ENCODE data around the gene KCNQ1.

The KCNQ1 gene

DNA sequence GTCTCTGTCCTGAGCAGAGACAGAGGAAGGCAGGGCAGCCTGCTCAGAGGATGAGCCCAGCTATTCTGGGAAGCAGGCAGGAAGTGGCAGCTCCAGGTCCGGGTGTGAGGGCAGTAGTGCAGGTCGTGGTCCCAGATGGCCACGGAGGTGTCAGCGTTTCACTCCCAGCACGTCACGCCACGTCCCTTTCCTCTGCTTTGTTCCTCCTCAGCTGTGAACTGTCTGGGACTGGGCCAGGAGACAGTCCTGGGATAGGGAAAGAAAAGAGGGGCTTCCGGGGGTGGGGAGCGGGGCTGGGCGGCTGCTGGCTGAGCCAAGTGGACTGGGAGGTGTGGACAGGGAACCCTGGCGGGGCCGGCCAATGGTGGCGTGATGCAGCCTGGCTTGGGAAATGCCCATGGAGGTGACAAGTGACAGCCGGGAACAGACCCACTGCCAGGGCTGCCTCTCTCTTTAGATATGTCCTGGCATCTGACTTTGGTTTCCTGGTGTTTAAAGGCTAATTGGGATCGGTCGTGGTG, 64.7 kb downstream of the KCNQ1 start:
- DNase-seq (ENCODE audit: low read depth in 2 of 3, low spot score in 1 of 3) = no peak

GRCh38 chr11:2510626-2511402, 66.0 kb downstream of the KCNQ1 start:
- no peak for DNase-seq (ENCODE audit: low read depth in 2 of 3, low spot score in 1 of 3)

GRCh38 chr11:2511421-2512369, 66.9 kb downstream of the KCNQ1 start:
- DNase-seq (ENCODE audit: low read depth in 2 of 3, low spot score in 1 of 3) = no peak

DNA sequence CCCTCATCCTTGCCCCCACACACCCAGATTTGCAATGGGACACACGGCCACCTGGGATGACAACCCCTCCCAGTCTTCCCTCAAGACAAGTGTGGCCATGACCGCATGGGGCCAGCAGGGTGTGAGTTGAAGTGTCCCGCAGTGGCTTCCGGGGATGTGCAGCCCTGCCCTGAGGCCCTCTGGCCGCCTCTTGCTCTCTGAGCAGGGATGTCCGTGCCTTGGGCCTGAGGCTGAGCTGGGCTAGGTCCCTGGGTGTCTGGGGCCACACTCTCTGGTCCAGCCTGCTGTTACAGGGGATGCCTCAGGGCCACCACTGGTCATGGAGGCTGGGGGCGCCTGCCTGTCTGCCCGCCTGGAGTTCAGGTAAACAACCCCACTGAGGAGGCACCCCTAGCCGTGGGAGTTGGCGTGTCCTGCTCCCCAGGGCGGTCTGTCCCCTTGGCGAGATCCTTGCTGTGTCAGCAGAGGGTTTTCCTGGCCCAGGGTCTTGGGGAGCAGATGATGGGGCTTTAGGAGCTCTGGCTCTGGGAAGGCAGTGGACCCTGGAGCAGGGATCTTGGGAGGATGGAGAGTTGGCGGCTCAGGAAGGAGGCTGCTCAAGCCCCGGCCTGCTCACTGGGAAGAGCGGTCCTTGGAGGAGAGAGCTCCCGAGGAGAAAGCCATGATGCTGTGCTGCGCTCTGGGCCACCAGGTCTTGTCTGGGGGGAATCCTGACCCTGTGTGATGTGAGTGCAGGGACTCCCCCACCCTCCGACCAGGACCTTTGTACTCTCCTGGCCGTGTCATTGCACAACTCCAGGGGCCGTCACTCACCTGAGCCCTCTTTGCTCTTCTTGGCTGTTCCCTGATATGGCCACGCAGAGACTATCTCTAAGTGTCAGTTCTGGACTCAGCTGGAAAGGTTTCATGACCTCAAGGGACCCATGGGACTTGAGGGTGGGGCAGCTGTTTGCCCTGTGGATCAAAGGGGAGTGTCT, 67.9 kb downstream of the KCNQ1 start:
- DNase-seq (ENCODE audit: low read depth in 2 of 3, low spot score in 1 of 3) = no peak

GRCh38 chr11:2513441-2513840, 68.6 kb downstream of the KCNQ1 start:
- no peak for DNase-seq (ENCODE audit: low read depth in 2 of 3, low spot score in 1 of 3)

DNA sequence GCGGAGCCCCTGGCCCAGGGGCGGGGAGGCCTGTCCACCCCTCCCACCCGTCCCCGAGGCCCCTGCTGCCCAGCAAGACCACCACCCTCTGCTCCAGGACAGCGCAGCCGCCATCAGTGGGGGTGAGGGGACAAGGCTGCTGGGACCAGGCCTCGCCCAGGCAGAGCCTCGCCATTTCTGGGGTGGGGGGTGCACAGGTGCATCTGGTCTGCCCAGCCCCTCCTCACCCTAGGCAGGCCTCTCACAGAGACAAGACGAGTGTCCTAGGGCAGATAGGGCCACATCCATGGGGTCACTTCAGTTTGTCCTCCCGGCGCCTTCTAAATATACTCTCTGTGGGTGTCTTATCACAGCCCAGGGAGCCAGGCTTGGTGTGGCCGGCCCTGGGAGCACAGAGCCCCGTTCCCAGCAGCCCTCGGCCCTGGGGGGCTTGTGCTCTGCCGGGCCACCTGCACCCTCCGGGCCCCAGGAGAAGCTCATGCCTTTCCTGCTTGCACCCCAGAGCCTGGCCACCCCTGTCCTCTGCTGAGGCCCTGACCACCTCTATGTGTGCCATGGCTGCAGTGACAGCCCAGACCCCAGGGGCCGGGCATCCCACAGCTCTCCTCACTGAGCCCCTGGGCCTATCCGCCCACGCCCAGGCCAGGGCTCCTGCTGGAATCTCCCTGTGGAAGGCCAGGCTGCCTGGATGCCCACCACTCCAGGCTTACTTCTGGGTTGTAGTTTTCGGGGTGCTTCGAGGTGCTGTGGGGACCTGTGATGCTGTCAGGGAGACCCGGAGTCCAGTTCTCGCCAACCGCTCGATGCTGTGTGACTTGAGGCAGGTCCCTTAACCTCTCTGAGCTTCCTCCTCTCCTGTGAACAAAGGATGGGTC, 70.8 kb downstream of the KCNQ1 start:
- no peak for DNase-seq (ENCODE audit: low read depth in 2 of 3, low spot score in 1 of 3)

DNA sequence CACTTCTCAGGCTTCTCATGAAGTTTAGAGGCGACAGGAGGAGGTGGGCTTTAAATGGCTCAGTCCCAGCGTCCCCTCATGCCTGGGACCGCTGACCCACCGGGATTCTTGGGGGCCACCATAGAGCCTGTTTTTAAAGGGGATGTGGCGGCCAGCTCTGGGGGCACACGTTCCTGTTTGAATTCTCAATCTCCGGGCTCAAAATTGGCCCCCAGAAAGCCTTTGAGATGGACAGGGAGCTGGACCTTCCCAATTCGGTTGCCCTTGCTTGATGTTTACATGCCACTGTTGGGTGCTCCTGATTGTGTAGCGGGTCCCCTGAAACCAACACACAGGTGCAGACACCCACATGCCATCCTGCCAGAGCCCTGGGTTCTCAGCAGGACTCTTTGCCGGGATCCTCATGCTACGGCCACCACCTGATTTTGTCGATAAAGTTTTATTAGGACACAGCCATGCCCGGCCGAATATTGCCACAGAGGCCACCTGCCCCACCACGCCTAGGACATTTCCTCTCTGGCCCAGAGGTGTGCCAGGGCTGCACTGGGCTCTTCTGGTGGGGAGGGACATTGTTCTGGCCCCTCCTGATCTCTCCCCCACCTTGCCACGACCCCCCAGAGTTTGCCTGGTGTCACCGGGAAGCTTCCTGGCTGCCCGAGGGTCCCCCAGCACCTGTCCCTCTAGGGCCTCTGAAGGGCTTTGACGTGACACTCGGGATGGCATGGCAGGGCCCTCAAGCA, 71.6 kb downstream of the KCNQ1 start:
- DNase-seq (ENCODE audit: low read depth in 2 of 3, low spot score in 1 of 3) = no peak

- no peak for DNase-seq (ENCODE audit: low read depth in 2 of 3, low spot score in 1 of 3)
Observed at GRCh38 chr11:2517016-2517385, 72.2 kb downstream of the KCNQ1 start.

GRCh38 chr11:2517386-2518064, 72.7 kb downstream of the KCNQ1 start:
- no peak for DNase-seq (ENCODE audit: low read depth in 2 of 3, low spot score in 1 of 3)

- no peak for DNase-seq (ENCODE audit: low read depth in 2 of 3, low spot score in 1 of 3)
Observed at GRCh38 chr11:2518111-2518982, 73.5 kb downstream of the KCNQ1 start.

DNA sequence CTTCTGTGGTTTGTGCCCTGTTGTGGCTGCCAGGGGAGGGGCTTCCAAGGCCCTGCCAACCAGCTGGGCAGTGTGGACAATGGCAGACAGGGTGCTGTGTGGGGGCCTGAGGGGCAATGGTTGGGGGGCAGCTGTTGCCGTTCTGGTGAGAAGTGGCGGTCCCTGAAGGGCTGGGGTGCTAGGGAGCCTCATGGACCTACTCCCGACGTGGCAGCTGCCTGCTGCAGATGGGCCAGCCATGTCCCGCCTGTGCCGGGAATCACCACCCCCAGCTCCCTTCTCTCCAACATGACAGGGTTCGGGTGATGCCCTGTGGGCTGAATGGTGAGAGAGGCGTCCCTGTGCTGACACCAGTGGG, 74.2 kb downstream of the KCNQ1 start:
- no peak for DNase-seq (ENCODE audit: low read depth in 2 of 3, low spot score in 1 of 3)

DNA sequence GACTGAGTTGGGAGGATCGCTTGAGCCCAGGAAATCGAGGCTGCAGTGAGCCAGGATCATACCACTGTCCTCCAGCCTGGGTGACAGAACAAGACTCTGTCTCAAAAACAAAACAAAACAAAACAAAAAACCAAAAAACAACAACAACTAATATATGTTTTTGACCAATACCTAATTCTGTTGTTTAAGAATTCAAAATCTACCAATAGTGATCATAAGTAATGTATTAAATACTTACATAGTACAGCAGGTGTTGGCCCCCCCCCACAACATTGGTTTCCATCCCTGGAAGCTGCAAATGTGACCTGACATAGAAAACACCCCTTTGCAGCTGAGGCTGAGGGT, 74.7 kb downstream of the KCNQ1 start:
- no peak for DNase-seq (ENCODE audit: low read depth in 2 of 3, low spot score in 1 of 3)

DNA sequence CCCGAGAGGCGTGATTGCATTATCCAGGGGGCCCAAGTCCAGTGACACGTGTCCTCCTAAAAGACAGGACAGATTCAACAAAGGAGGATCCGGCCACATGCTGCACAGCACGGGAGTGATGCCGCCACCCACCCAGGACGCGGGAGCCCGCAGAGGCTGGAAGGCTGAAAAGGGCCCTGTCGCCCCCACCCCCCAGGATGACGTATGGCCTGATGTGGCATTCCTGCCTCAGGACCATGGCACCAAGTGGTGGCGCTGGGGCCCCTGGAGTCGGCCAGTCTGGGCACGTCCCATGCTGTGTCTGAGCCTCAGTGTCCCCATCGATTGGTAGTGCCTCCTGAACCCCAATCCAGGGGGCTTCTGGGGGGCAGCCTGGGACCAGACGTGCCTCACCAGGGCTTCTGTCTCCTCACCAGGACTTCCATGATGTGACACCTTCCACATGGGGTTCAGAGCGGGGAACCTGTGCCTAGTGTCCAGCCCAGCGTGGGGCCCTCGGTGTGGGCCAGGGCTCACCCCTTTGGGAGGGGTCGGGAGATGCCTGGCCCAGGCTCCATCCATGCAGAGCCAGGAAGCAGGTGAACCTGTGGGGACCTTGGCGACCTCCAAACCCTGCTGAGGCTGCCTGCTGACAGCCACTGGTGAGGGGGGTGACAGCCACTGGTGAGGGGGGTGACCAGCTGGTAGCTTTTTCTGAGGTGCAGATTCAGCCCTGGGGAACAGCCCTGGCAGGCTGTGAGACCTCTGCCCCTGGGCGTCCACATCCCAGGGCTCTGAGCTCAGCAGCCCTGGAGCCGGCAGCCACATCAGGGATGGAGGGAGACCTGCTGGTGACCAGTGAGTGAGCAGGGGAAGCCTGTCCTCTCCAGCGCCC, 75.3 kb downstream of the KCNQ1 start:
- DNase-seq (ENCODE audit: low read depth in 2 of 3, low spot score in 1 of 3) = no peak

DNA sequence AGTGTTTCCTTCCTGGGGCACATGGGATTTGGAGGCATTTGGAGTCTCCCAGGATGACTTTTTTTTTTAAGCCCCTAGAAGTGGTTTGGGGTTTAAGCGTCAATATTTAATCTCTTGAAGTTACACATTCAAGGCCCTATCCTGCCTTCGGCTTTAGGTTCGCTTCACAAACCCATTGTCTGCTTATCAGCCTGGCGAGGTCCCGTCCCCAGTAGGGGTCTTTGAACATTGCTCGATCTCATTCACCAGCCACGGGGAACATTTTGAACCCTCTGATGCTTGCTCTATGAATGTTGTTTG, 75.9 kb downstream of the KCNQ1 start:
- no peak for DNase-seq (ENCODE audit: low read depth in 2 of 3, low spot score in 1 of 3)

DNA sequence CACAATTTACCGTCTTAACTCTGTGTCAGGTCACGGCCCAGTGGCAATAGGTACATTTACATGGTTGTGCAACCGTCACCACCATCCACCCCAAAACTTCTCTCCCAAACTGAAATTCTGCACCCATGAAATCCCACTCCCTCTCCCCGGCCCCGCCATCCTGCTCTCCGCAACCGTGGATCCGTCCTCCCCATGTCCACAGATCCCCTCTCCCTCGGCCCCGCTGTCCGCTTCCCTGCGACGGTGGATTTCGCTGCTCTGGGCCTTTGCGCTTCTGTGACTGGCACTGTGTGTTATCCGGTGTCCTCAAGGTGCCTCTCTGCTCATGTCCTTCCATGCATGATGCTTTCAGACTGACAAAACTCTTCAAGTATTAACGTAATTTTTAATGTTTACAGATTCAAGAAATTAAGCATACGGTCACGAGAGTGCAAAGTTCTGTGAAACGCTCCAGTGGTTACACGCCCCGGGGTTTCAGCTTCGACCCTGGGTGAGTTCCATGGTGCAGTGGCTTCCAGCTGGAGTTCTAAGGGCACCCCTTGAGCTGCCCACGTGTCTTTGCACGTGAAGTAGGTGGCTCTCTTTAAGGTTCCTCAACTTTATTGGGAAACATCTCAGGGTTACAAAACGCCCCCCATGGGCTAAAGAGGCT, 76.4 kb downstream of the KCNQ1 start:
- DNase-seq (ENCODE audit: low read depth in 2 of 3, low spot score in 1 of 3) = no peak

DNA sequence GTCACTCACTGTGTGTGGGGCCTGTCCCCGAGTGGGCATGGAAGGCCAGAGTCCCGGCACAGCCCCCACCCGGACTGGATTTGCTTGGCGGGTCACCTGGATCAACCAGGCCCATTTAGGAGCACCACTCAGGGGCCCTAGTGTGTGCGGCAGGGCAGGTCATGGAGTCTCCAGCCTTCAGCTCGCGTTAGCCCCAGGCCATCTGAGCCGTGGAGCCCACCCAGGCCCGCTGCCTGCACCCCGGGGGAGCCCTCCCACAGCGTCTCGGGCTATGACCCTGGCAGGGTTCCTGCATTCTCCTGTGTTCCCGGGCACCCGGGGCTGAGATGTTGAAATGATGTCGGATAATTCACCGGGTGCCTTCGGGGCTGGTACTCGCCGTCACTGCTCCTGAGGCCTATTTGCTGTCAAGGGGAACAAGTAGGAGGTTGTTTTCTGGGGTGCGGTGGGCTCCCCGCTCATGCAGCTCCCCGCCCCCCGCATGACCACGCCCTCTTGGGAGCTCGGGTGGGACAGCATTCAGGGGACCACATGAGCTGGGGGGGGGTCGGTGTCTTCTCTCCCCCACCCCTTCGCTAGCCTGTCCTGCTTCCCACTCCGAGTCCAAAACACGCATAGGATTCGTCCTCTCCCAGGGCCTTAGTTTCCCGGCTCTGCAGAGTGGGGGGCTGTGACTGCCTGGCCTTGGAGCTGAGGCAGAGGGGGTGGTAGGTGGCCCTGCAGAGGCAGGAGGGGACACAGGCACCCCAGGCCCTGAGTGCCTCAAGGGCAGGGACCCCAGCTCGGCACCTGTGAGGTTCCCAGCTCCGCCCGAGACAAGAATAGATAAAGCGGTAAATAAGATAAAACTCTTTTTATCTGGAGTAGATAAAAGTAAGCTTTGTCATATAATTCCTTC, 77.2 kb downstream of the KCNQ1 start:
- no peak for DNase-seq (ENCODE audit: low read depth in 2 of 3, low spot score in 1 of 3)
